HFFc6 (cell line): ENCODE results near the gene NCAPG2. TPM values are rescaled to one million over a fixed set of nuclear protein-coding genes. Genes with fewer than 3 reads are reported as not detected.

Experiments used
- DNase-seq: peaks from one replicate; pipeline ENCODE4 v3.0.0-alpha.2; 2018
- H3K27ac Mint-ChIP-seq: 2 replicates; pipeline ENCODE4 v1.8.0; 2020; ENCODE audit warnings: mild to moderate bottlenecking, mixed read lengths
- H3K27me3 Mint-ChIP-seq: 2 replicates; pipeline ENCODE4 v1.8.0; 2021; ENCODE audit warnings: mild to moderate bottlenecking, moderate library complexity, mixed read lengths; ENCODE audit not compliant: insufficient read depth
- H3K36me3 Mint-ChIP-seq: 2 replicates; pipeline ENCODE4 v1.8.0; 2021; ENCODE audit warnings: low read depth, mixed read lengths
- H3K4me1 Mint-ChIP-seq: 2 replicates; pipeline ENCODE4 v1.8.0; 2020; ENCODE audit warnings: low read depth, mixed read lengths
- H3K4me3 Mint-ChIP-seq: 2 replicates; pipeline ENCODE4 v1.8.0; 2020; ENCODE audit warnings: mild to moderate bottlenecking, moderate library complexity, mixed read lengths
- H3K9me3 Mint-ChIP-seq: 2 replicates; pipeline ENCODE4 v1.8.0; 2020; ENCODE audit warnings: mild to moderate bottlenecking, mixed read lengths
- CTCF ChIP-seq: fragments of 200-600 bp; sonication (generic); IDR thresholded peaks from 2 replicates; pipeline ENCODE4 v1.5.0; 2021; ENCODE audit warnings: antibody characterized with exemption, mild to moderate bottlenecking
- total RNA-seq, 6 experiments: library from RNA; stranded (reverse); fragmentation: NEBNext Ultra II Directional; extraction: Animal tissue kit (Norgen Biotek cat#: 25700); gene quantifications; 2 replicates in 1 of 6; 3 replicates in 5 of 6; pipeline ENCODE4 v1.2.3, GENCODE V29; 2021

NCAPG2 gene
- total RNA-seq, 6 experiments from 2014 or later, result 27.1 to 60.3 (median 54.8) TPM

DNA sequence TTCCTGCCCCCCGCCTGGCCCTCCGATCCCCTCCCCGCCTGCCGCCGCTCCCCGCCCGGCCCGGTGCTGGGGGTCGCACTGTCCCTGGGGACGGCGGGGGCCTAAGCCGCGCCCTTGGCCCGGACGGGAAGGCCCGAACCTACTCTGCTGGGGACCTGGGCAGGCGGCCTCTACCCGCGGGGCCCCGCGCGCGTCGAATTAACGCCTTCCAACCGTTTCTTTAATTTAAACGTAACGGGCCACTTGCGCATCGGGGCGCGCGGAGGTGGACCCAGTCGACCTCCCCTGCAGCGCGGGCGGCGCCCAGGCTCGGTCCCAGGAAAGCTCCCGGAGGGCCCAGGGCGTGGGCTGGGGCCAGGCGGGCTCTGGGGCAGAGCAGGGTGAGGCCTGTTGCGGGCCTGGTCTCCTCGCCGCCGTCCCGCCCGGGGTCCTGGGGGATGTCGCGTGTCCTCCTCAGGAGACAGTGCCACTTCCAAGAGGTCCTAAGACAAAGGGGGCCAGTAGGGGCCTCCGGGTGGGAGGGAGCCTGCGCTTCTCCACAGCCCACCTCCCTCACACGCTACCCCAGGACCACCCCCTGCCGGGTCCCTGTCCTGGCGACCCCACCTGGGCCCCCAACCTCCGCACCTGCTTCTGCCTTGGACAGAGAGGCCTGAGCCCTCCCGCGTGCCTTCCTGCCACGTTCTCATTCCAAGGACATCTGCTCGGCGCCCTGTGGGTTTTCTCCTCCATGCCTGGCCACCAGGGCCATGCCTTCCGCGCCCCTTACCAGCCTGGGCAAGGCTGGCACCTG is 116.3 kb downstream of the NCAPG2 start:
- no peak for DNase-seq
- Mint-ChIP-seq H3K27me3 (peaks cover 19% of the 10 kb centered on the region), H3K27ac (no peak overlapping the region), H3K4me1 (no peaks in the 10 kb centered on the region), H3K4me3 (no peak overlapping the region), H3K9me3 (no peaks in the 10 kb centered on the region; the same call in 1 of the 2 replicates), H3K36me3 (no peaks in the 10 kb centered on the region)
- TF ChIP-seq CTCF, result no peak

GRCh38 chr7:158587162-158588084 is 117.2 kb downstream of the NCAPG2 start, which contains the start of gene PTPRN2:
TSS of gene PTPRN2 (minus strand) at chr7:158587823.
- no peak within 1 kb of the TSS for H3K4me3 Mint-ChIP-seq
- no peak for TF ChIP-seq CTCF
- DNase-seq, result no peak
- no peaks in the 10 kb centered on the region for H3K36me3 Mint-ChIP-seq
- no peaks in the 10 kb centered on the region; the same call in 1 of the 2 replicates for H3K9me3 Mint-ChIP-seq
- no peak within 1 kb of the TSS for H3K27ac Mint-ChIP-seq
- H3K4me1 Mint-ChIP-seq, result no peaks in the 10 kb centered on the region
- peaks cover 19% of the 10 kb centered on the region for H3K27me3 Mint-ChIP-seq

DNA sequence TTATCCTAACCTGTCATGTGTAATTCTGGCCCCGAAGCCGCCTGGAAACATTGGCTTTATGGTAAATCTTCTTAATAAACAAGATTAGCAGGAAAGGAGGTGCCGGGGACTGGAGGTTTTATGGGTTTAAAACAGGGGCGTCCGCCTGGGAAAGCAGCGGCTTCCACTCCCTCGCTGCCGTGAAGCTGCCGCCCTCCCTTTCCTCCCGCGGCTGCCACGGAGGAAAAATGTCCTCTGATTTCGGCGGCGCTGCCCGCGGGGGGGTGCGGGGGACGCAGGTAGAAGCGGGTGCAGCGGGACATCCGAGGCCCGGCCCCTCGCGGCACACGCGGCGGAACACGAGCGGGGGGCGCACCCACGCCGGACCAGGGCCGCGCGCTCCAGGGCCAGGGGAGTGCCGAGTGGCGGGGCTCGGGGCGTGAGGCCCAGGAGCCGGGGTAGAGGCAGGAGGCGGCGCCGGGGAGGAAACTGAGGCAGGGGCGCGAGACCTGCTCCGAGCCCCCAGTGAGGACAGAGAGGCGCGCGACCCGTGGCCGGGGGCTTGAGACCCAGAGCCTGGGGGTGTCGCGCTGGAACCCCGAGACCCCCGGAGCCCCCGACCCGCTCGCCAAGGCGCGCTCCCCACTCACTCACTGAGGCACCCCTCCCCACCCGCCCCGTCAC is 118.0 kb downstream of the NCAPG2 start:
- Mint-ChIP-seq H3K36me3 (no peaks in the 10 kb centered on the region), H3K4me3 (no peak overlapping the region), H3K27ac (no peak overlapping the region), H3K4me1 (no peaks in the 10 kb centered on the region), H3K27me3 (peaks cover 19% of the 10 kb centered on the region), H3K9me3 (no peaks in the 10 kb centered on the region; the same call in 1 of the 2 replicates)
- DNase-seq, result no peak
- no peak for TF ChIP-seq CTCF

GRCh38 chr7:158585721-158586498 is 118.7 kb downstream of the NCAPG2 start:
- Mint-ChIP-seq H3K4me1 (no peaks in the 10 kb centered on the region), H3K27ac (no peak overlapping the region), H3K9me3 (no peaks in the 10 kb centered on the region; the same call in 1 of the 2 replicates), H3K4me3 (no peak overlapping the region; the same call in 1 of the 2 replicates), H3K36me3 (no peaks in the 10 kb centered on the region), H3K27me3 (peaks cover 19% of the 10 kb centered on the region)
- no peak for DNase-seq
- TF ChIP-seq CTCF, result no peak
